Measurements from ENCODE around the gene KCNH6. TPM values are rescaled to one million over a fixed set of nuclear protein-coding genes. Genes with fewer than 3 reads are reported as not detected.

Gene KCNH6
- total and polyA plus RNA-seq, 2 donors from 2014 or later = 0.57 to 4.8 TPM

DNA sequence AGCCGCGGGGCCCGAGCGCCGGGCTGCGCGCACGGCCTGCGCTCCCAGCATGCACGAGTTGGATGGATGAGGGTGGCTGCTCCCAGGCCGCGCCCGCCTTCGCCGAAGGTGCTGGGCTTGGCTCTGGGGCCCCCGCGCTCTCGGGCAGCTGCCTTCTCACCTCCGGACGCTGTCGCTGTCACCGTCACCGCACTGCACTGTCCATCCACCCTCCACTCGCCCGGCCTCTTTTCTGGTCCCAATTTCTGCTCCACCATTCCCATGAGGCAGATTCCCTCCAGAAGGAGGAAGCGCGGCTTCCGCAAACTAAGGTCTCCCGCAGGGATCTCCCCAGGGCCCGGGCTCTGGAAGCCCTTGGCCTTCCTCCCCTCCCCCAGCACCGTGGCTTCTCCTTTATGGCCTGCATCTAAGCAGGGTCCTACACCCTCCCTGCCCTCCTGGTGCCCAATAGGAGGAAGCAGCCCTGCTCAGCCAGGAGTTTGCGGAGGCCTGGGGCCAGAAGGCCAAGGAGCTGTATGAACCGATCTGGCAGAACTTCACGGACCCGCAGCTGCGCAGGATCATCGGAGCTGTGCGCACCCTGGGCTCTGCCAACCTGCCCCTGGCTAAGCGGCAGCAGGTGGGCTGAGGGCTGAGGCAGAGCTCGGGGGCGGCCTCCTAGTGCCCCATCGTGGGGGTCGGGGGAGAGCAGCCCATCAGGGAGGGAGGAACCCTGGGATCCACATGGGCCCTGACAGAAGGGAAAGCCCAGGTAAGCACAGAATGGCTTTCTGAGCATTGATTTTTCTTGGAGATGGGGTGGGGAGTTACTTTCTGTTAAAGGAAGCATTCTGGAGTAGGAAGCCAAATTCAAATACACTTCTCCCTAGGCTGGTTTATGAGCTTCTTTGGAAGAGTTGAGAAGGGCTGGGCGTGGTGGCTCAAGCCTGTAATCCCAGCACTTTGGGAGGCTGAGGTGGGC is 45.4 kb upstream of the KCNH6 start:
- Histone ChIP-seq H3K9ac (ENCODE audit: low read length in 3 of 3) (peak overlapping the region in 1 of 3 donors; percentile 34), H3K4me1 (ENCODE audit: control insufficient read depth in 2 of 3, insufficient read depth in 2 of 3, low read depth in 1 of 3, low read length in 3 of 3) (peaks cover 0 to 12% (median 3%) of the 10 kb centered on the region in 3 donors), H3K27me3 (ENCODE audit: control insufficient read depth, insufficient read depth, low read length) (peaks cover 4% of the 10 kb centered on the region), H3K36me3 (ENCODE audit: control insufficient read depth in 2 of 3, insufficient read depth in 3 of 3, low read length in 3 of 3) (peaks cover 0 to 3% (median 0%) of the 10 kb centered on the region in 3 donors), H3K4me3 (ENCODE audit: low read length in 3 of 3) (peak overlapping the region in 2 of 3 donors; percentile 28 to 66), H3K9me3 (ENCODE audit: control insufficient read depth in 2 of 3, insufficient read depth in 1 of 3, low read length in 3 of 3) (no peaks in the 10 kb centered on the region), H3K27ac (ENCODE audit: low read depth in 2 of 2, low read length in 2 of 2) (no peak overlapping the region)
- intact Hi-C loops (cut with DNase I) = no loop called here
- DNase-seq = peak in 3 of 5 donors; percentile 31 to 67 (median 36)
- no peak for FAIRE-seq
- TF ChIP-seq, protein P1, sequence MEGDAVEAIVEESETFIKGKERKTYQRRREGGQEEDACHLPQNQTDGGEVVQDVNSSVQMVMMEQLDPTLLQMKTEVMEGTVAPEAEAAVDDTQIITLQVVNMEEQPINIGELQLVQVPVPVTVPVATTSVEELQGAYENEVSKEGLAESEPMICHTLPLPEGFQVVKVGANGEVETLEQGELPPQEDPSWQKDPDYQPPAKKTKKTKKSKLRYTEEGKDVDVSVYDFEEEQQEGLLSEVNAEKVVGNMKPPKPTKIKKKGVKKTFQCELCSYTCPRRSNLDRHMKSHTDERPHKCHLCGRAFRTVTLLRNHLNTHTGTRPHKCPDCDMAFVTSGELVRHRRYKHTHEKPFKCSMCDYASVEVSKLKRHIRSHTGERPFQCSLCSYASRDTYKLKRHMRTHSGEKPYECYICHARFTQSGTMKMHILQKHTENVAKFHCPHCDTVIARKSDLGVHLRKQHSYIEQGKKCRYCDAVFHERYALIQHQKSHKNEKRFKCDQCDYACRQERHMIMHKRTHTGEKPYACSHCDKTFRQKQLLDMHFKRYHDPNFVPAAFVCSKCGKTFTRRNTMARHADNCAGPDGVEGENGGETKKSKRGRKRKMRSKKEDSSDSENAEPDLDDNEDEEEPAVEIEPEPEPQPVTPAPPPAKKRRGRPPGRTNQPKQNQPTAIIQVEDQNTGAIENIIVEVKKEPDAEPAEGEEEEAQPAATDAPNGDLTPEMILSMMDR (IDR thresholded peaks at IDR 0.05; ENCODE audit: borderline replicate concordance, extremely low read depth, insufficient read depth) = no peak

DNA sequence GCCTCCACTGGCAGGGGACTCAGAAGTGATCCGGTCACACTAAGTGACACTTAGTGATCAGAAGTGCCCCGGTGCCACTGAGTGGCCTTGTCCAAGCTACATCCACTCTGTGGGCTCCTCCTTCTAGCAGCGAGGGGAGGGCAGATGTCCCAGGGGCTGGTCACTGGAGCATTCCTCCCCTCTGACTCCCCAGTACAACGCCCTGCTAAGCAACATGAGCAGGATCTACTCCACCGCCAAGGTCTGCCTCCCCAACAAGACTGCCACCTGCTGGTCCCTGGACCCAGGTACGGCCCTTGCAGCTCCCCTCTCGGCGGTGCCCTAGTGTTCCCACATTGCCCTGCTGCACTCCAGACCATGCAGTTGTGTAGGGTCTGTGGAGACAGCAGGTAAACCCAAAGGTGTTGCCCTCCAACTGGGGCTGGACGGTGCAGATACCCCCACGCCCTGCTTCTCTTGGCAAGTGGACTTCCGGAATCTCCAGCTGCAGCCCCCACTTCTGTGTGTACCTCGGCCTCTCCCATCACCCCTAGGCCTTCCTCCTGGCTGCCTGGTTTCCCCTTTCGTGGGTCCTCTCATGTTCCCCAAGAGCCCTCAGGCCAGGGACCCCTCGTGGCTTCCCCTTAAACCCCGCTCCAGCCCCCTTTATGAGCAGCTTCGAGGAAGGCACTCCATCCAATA is 44.2 kb upstream of the KCNH6 start:
- peak; percentile 86 to 90 (median 87) for DNase-seq
- Histone ChIP-seq H3K9ac (ENCODE audit: low read length in 3 of 3) (no peak overlapping the region), H3K9me3 (ENCODE audit: control insufficient read depth in 2 of 3, insufficient read depth in 1 of 3, low read length in 3 of 3) (no peaks in the 10 kb centered on the region), H3K4me3 (ENCODE audit: low read length in 3 of 3) (peak overlapping the region in 1 of 3 donors; percentile 66), H3K27me3 (ENCODE audit: control insufficient read depth, insufficient read depth, low read length) (peaks cover 4% of the 10 kb centered on the region), H3K4me1 (ENCODE audit: control insufficient read depth in 2 of 3, insufficient read depth in 2 of 3, low read depth in 1 of 3, low read length in 3 of 3) (peaks cover 0 to 12% (median 3%) of the 10 kb centered on the region in 3 donors), H3K36me3 (ENCODE audit: control insufficient read depth in 2 of 3, insufficient read depth in 3 of 3, low read length in 3 of 3) (peaks cover 0 to 3% (median 0%) of the 10 kb centered on the region in 3 donors), H3K27ac (ENCODE audit: low read depth in 2 of 2, low read length in 2 of 2) (no peak overlapping the region)
- TF ChIP-seq, protein P1 (IDR thresholded peaks at IDR 0.05; ENCODE audit: borderline replicate concordance, extremely low read depth, insufficient read depth) = peak; percentile 62
- no peak for FAIRE-seq
- intact Hi-C loops (cut with DNase I) = no loop called here

DNA sequence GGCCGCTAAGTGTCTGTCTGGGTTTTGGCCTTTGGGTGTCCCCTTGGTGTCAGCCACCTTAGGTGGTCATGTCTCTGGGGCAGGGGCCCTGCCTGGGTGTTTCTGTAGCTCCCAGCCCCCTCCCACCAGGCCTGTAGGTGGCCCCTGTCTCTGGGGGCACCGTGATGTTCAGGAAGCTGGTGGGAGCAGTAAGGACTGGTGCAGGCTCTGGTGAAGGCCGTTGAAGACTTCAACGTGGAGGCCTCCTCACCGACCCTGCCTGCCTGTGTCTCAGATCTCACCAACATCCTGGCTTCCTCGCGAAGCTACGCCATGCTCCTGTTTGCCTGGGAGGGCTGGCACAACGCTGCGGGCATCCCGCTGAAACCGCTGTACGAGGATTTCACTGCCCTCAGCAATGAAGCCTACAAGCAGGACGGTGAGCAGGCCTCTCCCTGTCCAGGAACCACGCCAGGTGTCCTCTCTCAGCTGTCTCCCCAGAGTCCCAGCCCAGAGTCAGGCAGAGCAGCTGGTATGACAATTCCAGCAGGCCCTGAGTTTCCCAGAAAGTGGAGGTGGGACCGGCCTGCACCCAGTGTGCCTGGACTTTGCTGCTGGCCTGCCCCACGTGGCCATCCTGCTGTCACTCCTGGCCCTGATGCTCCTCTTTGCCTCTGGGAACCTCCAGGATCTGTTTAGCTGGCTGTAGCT is 43.5 kb upstream of the KCNH6 start:
- intact Hi-C loops (cut with DNase I) = no loop called here
- TF ChIP-seq, protein P1 (IDR thresholded peaks at IDR 0.05; ENCODE audit: borderline replicate concordance, extremely low read depth, insufficient read depth) = no peak
- H3K27me3 ChIP-seq (ENCODE audit: control insufficient read depth, insufficient read depth, low read length) = peaks cover 4% of the 10 kb centered on the region
- FAIRE-seq (no peak), DNase-seq (peak in 2 of 5 donors; percentile 40 to 52)
- H3K4me3 ChIP-seq (ENCODE audit: low read length in 3 of 3) = no peak overlapping the region
- peaks cover 0 to 12% (median 3%) of the 10 kb centered on the region in 3 donors for H3K4me1 ChIP-seq (ENCODE audit: control insufficient read depth in 2 of 3, insufficient read depth in 2 of 3, low read depth in 1 of 3, low read length in 3 of 3)
- H3K27ac ChIP-seq (ENCODE audit: low read depth in 2 of 2, low read length in 2 of 2) = no peak overlapping the region
- peaks cover 0 to 3% (median 0%) of the 10 kb centered on the region in 3 donors for H3K36me3 ChIP-seq (ENCODE audit: control insufficient read depth in 2 of 3, insufficient read depth in 3 of 3, low read length in 3 of 3)
- H3K9me3 ChIP-seq (ENCODE audit: control insufficient read depth in 2 of 3, insufficient read depth in 1 of 3, low read length in 3 of 3) = no peaks in the 10 kb centered on the region
- no peak overlapping the region for H3K9ac ChIP-seq (ENCODE audit: low read length in 3 of 3)
